ENCODE data around the gene ZNF526. TPM values are rescaled to one million over a fixed set of nuclear protein-coding genes. Genes with fewer than 3 reads are reported as not detected.
A peak's percentile ranks its signal among the peaks of the same experiment; 100 is the strongest.

The ZNF526 gene
- total and polyA plus RNA-seq, 4 donors, result 1.7 to 8.8 (median 3.8) TPM

DNA sequence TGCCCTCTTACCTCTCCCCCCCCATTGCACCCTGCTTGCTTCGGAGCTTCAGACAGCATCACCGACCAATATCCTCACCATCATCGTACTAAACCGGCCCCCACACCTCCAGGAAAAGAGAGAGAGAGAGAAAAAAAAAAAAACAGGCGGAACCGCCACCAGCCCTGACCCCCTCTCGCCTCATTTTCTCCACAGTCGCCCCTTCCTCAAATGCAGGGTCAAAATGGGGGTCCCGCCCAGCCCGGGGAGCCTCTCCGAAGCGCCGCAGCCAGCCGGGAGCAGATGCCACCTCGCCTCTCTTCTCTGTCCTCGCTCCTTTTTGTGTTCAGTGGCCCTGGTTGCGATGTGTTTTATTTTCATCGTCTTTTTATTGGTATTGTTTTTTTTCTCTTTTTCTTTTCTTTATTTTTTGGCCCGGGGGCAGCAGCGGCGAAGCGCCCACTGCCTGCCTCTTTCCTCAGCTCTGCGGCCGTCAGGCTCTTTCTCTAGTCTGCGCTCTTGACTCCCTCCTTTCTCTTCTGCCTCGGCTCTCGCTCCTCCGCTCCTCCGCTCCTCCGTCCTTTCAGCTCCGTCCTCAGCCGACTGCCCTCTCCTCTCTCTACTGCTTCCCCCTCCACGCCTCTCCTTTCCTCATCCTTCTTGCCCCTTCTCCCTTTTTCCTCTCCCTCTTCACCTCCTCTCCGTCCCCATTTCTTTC lies 44.0 kb upstream of the ZNF526 start:
- H3K27me3 ChIP-seq (ENCODE audit: control insufficient read depth in 4 of 4, insufficient read depth in 4 of 4, low read length in 3 of 4), result peaks cover 0 to 19% (median 9%) of the 10 kb centered on the region in 4 donors
- peak overlapping the region in 1 of 3 donors; percentile 42 for H3K4me3 ChIP-seq (ENCODE audit: low read depth in 1 of 3, low read length in 3 of 3)
- no peak overlapping the region for H3K27ac ChIP-seq (ENCODE audit: low read depth in 1 of 2, low read length in 2 of 2)
- no peaks in the 10 kb centered on the region for H3K9me3 ChIP-seq (ENCODE audit: control insufficient read depth in 4 of 4, low read length in 3 of 4)
- TF ChIP-seq SP1 (IDR thresholded peaks at IDR 0.05) (no peak), TAF1 (conservative IDR thresholded peaks at IDR 0.05) (no peak), EGR1 (IDR thresholded peaks at IDR 0.05; ENCODE audit: low read depth in 2 of 2) (no peak), HNF4A (conservative IDR thresholded peaks at IDR 0.05) (no peak), RXRA (IDR thresholded peaks at IDR 0.05) (no peak), RAD21 (IDR thresholded peaks at IDR 0.05) (no peak), FOXA1 (IDR thresholded peaks at IDR 0.05) (no peak), JUND (IDR thresholded peaks at IDR 0.05) (no peak), GABPA (IDR thresholded peaks at IDR 0.05 in 1 of 2, conservative IDR thresholded peaks at IDR 0.05 in 1 of 2) (no peak), HNF4G (IDR thresholded peaks at IDR 0.05) (no peak), FOXA2 (IDR thresholded peaks at IDR 0.05) (no peak), NR2F2 (IDR thresholded peaks at IDR 0.05) (no peak)
- TF ChIP-seq, protein P1, sequence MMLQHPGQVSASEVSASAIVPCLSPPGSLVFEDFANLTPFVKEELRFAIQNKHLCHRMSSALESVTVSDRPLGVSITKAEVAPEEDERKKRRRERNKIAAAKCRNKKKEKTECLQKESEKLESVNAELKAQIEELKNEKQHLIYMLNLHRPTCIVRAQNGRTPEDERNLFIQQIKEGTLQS (IDR thresholded peaks at IDR 0.05), result no peak
- TF ChIP-seq, protein P2, sequence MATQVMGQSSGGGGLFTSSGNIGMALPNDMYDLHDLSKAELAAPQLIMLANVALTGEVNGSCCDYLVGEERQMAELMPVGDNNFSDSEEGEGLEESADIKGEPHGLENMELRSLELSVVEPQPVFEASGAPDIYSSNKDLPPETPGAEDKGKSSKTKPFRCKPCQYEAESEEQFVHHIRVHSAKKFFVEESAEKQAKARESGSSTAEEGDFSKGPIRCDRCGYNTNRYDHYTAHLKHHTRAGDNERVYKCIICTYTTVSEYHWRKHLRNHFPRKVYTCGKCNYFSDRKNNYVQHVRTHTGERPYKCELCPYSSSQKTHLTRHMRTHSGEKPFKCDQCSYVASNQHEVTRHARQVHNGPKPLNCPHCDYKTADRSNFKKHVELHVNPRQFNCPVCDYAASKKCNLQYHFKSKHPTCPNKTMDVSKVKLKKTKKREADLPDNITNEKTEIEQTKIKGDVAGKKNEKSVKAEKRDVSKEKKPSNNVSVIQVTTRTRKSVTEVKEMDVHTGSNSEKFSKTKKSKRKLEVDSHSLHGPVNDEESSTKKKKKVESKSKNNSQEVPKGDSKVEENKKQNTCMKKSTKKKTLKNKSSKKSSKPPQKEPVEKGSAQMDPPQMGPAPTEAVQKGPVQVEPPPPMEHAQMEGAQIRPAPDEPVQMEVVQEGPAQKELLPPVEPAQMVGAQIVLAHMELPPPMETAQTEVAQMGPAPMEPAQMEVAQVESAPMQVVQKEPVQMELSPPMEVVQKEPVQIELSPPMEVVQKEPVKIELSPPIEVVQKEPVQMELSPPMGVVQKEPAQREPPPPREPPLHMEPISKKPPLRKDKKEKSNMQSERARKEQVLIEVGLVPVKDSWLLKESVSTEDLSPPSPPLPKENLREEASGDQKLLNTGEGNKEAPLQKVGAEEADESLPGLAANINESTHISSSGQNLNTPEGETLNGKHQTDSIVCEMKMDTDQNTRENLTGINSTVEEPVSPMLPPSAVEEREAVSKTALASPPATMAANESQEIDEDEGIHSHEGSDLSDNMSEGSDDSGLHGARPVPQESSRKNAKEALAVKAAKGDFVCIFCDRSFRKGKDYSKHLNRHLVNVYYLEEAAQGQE (IDR thresholded peaks at IDR 0.05), result no peak
- TF ChIP-seq, protein P3, sequence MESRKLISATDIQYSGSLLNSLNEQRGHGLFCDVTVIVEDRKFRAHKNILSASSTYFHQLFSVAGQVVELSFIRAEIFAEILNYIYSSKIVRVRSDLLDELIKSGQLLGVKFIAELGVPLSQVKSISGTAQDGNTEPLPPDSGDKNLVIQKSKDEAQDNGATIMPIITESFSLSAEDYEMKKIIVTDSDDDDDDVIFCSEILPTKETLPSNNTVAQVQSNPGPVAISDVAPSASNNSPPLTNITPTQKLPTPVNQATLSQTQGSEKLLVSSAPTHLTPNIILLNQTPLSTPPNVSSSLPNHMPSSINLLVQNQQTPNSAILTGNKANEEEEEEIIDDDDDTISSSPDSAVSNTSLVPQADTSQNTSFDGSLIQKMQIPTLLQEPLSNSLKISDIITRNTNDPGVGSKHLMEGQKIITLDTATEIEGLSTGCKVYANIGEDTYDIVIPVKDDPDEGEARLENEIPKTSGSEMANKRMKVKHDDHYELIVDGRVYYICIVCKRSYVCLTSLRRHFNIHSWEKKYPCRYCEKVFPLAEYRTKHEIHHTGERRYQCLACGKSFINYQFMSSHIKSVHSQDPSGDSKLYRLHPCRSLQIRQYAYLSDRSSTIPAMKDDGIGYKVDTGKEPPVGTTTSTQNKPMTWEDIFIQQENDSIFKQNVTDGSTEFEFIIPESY (IDR thresholded peaks at IDR 0.05), result no peak
- TF ChIP-seq, protein P4, sequence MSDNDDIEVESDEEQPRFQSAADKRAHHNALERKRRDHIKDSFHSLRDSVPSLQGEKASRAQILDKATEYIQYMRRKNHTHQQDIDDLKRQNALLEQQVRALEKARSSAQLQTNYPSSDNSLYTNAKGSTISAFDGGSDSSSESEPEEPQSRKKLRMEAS (IDR thresholded peaks at IDR 0.05), result no peak
- WGBS, result 4% methylated on average over 34 of the region's 34 CpGs
- H3K36me3 ChIP-seq (ENCODE audit: control insufficient read depth in 4 of 4, insufficient read depth in 3 of 4, low read depth in 1 of 4, low read length in 3 of 4), result no peaks in the 10 kb centered on the region
- H3K4me1 ChIP-seq (ENCODE audit: control insufficient read depth in 4 of 4, insufficient read depth in 4 of 4, low read length in 3 of 4), result peaks cover 2 to 8% (median 5%) of the 10 kb centered on the region in 4 donors
- H3K9ac ChIP-seq (ENCODE audit: low read depth in 1 of 2, low read length in 2 of 2), result no peak overlapping the region
- no peak for DNase-seq (ENCODE audit: low spot score)

DNA sequence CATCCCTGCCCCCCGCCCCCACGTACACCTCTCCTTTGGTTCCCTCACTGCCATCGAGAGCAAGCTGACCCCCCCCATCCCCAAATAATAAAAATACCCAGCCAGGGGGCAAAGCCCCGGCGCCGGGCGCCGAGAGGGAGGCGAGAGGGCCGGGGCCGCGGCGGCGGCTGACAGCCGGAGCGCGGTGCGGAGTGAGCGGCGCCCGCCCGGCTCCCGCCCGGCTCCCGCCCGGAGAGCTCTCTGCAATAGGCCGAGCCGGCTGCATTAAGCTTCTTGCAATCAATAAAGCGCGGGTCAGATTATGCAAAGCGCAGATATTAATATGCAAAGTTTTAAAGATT lies 43.5 kb upstream of the ZNF526 start:
- no peak for DNase-seq (ENCODE audit: low spot score)
- Histone ChIP-seq H3K4me3 (ENCODE audit: low read depth in 1 of 3, low read length in 3 of 3) (peak overlapping the region in 1 of 3 donors; percentile 42), H3K27me3 (ENCODE audit: control insufficient read depth in 4 of 4, insufficient read depth in 4 of 4, low read length in 3 of 4) (peaks cover 0 to 19% (median 9%) of the 10 kb centered on the region in 4 donors), H3K27ac (ENCODE audit: low read depth in 1 of 2, low read length in 2 of 2) (no peak overlapping the region), H3K9me3 (ENCODE audit: control insufficient read depth in 4 of 4, low read length in 3 of 4) (no peaks in the 10 kb centered on the region), H3K4me1 (ENCODE audit: control insufficient read depth in 4 of 4, insufficient read depth in 4 of 4, low read length in 3 of 4) (peaks cover 2 to 8% (median 5%) of the 10 kb centered on the region in 4 donors), H3K9ac (ENCODE audit: low read depth in 1 of 2, low read length in 2 of 2) (no peak overlapping the region), H3K36me3 (ENCODE audit: control insufficient read depth in 4 of 4, insufficient read depth in 3 of 4, low read depth in 1 of 4, low read length in 3 of 4) (no peaks in the 10 kb centered on the region)
- TF ChIP-seq HNF4G (IDR thresholded peaks at IDR 0.05) (no peak), RAD21 (IDR thresholded peaks at IDR 0.05) (no peak), JUND (IDR thresholded peaks at IDR 0.05) (no peak), FOXA2 (IDR thresholded peaks at IDR 0.05) (no peak), TAF1 (conservative IDR thresholded peaks at IDR 0.05) (no peak)
- TF ChIP-seq, protein P2 (IDR thresholded peaks at IDR 0.05), result no peak
- WGBS, result under 1% methylated on average over 31 of the region's 31 CpGs
